ENCODE results near the gene WDR64.
"Not testable (repeated sequence)": the region's sequence is repeated elsewhere in the genome, so short reads cannot be mapped to it uniquely, and the experiment has no call there.

The WDR64 gene

DNA sequence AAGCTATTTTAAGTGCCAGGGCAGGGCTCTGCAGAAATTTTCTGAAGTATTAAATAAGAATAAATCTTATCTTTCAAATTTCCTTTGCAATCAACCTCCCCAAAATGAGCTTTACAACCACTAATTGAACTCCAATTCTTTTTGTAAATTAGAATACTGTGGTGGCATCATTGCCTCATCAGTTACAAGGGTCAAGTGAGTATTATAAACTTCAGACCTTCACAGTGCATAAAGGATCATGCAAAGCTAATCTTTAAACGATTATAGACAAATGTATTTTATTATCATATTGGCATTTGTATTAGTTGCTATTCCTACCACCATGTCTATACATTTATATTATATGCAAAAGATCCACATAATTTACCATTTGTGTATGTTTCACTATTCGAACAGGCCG lies 19.1 kb upstream of the WDR64 start:
- no peak for DNase-seq

DNA sequence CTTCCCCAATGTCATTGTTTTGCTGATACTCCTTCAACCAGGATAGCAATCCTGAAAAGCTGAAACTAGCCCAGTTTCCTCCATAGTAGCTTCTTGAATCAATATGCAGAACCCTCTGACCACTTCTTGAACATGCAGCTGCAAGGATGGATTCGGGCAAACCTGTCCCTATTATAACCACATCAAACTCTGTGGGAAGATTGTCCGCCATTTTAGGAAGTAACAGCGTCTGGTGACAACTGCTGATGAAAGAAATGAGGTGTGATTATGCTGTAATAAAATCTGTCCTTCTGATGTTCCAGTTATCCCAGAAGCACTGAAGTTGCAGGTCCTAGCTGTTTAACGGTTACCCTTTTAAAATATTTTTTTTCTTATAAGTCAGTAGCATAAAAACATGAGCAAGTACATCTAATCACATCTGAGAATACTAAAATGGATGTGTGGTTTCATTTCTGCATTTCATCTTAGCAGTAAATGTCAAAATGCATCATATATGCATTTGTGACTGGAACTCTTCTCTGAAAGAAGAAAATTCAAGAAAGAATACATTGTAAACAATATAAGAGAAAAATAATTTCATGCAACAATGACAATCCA lies 16.4 kb upstream of the WDR64 start:
- DNase-seq: no peak

DNA sequence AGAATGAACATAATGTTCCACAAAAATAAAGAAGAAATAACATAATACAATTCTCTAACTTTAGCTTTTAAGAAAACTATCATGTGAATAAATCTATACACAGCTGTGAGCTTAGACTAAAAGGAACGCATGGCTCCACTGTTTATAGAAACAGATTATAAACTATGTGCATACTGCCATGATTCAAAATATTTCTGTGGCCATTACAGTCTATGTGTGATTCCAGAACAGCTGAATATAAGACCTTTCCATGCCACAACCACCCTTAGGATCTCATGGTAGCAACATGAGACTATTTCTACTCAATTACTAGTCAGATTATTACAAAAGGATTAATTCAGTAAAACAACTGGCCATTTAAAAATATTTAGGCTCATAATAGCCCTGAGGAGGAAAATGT lies 15.8 kb upstream of the WDR64 start:
- DNase-seq: no peak

DNA sequence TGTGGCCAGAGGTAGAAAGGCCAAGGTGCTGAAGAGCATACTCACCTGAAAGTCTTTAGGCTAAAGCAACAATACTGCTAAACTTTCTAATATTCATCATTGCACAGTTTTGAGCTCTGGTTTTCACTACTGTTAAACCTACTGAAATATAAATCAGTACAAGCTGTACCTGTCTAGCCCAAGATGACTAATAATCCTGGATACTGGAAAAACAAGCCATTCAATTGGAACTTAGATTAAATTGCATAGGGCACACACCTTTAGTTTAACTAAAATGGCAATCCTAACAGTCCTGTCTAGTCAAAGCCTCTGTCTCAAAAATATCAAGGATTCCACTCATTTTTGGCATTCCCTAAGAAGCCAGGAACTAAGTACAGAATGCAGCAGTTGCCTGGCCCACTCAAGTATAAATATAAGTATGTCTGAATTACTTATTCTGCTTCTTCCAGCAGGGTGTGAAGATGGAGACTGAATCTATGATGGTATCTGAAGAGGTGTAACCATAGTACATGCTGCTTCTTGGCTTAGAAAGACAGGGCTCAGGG lies 15.0 kb upstream of the WDR64 start:
- no peak for DNase-seq

DNA sequence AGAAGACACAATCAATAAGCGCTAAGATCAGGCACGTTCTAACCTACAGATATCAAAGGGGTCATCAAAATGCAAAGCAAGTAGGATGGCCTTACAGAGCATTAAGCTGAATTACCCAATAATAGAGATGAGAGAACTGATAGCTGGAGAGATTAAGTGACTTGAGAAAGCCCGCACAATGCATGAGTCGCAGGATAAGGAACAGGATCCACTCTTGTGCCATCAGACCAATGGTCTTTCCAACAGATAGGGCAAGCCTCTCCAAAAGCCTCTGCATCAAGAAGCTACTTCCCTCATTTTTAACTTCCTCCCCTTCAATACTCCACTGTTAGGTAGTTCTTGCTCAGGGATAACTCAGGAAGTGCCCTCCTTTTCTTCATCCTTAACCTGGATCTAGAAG lies 14.5 kb upstream of the WDR64 start:
- DNase-seq: no peak

DNA sequence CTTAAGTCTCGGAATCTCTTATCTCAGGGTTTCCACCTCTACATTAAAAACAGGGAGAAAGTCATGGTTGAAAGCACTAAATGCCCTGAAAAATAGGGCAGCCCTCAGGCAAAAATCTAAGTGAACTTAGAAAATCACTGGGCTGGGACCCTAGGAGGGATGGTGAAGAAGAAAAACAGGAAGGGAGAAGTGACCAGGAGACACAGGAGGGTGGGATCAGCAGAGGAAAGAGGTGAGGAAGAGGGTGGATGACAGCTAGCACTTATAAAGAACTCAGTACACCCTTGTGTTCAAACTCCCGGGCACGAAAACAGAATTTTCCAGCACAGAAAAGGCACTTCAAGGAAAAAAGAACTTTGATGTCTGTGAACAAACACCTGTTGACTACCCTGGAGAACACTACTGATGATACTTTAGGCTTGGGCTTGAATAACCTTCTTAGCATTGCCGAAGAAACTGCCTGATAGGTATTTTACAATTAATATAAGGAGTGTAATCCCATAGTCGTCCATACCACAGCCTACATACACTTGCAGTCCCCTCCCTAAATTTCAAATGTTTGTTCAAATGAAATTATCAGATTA lies 13.9 kb upstream of the WDR64 start:
- DNase-seq: no peak

DNA sequence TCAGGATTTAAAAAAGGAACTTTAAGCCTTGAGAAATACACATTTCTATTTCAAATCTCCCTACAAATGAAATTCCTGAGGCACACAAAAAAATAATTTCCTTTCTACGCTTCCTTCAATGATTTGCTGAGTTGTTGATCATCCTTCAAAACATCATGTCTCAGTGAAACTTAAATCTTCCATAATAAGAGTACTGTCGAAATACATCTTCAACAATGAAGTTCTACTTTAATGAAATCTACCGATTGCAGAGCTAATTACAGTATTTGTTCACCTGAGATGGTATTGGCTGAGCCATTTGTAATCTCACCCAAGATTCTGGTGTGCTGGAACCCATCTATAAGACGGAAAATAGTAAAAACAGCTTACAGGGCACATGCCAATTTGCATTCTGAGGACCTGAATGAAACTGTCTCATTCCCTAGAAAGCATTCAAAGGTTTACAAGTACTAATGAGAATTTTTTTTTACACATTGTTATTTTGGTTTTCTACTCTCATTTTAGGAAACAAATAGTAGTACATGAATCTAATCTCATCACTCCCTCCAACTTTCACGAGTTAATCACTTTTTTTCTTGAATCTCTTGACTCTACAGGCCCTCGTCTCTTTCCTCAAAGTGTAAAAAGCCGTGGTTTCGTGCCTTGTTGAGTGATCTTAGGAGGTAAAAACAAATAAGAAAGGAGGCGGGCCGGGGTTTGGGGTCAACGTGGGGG lies 13.0 kb upstream of the WDR64 start:
- no peak for DNase-seq

DNA sequence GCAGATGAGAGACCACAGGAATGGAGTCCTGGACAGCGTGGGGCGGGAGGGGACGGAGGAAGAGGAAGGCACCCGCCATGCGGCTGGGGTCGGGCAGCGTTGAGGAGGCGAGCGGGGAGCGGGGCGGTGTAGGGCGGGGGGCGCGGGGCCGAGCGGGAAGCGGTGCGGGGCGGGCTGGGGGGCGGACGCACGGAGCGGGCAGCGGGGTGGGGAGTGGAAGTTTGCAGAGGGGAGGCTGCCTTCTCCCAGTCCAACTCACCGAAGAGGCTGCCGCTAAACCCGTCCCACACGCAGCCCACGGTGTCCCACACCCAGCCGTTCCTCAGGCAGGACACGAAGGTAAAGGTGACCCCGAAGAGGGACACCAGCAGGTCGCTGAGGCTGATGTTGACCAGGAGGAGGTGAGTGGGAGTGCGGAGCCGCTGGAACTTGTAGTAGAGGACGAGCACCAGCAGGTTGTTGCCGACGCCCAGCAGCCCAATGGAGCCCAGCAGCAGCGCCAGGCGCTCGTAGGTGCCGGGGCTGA lies 12.4 kb upstream of the WDR64 start:
- no peak for DNase-seq

DNA sequence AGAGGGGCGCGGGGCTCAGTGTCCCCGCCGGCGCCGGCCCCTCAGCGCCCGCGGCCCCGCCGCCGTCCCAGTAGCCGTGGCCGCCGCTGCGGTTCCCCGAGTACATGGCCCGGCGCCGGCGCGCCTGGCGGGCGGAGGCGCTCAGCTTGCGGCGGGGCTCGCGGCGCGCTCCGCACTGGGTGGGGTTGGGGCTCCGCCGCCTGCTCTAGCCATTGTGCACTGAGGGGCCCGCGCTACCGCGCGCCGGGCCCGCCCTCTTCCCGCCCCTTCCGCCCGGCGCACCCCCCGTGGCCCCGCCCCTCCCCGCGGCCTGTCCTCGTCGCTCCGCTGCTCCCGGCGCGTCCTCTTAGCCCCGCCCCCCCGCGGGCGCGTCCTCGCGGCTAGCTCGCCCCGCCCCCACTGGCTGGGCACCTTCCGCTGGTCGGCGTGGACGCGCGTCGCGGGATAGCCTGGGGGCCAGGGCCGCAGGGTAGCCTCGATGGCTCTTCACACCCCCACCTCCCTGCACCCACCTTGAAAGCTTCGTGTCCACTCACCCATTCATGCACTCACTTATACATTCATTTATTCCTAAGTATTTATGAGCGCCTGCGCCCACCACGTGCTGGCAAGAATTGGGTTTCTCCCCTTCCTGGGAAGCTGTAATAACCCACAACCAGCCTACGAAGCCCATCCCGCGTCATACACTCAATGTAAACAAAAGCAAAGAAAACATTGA lies 11.8 kb upstream of the WDR64 start, which contains the start of the genes CHML and OPN3:
CHML (minus strand) TSS at position 221 of the 718 bp plus-strand sequence. CDS start 4,603 bp downstream, outside the sequence.
OPN3 (minus strand) TSS at position 221 of the 718 bp plus-strand sequence; CDS start at position 106, 115 bp downstream.
- DNase-seq: peak; percentile 48

DNA sequence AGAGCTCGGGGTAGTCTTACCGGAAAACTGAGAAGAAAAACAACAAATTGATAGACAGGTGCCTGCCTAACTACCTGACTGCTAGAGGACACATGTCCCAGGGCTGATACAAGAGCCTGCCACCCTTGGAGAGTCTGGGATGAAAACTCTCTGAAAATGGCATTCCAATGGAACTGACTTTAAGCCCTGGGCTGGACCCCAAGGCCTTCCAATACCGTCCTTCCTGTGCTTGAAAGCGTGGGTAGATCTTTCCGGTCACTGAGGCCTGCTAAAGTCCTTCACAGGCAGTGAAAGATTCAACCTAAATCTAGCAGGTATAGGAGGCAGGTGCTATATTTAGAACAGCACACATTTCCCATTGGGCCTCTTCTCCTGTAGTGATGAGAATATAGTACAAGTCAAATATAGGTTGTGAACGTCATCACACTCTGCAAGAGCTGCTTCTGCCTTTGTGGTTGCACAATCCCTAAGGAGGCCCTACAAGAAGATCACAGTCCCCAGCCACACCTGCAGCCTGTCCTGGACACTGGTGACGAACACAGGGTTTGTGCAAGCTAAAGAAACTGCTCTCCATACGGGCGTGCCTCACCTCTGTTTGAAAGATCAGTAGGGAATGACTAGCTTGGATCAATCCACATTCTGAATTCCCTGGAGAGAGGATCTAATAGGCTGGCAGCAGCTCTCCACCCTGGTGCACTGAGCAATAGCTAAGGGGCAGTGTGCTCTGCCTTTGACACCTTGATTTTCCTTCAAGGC lies 11.0 kb upstream of the WDR64 start:
- peak; percentile 18 for DNase-seq

DNA sequence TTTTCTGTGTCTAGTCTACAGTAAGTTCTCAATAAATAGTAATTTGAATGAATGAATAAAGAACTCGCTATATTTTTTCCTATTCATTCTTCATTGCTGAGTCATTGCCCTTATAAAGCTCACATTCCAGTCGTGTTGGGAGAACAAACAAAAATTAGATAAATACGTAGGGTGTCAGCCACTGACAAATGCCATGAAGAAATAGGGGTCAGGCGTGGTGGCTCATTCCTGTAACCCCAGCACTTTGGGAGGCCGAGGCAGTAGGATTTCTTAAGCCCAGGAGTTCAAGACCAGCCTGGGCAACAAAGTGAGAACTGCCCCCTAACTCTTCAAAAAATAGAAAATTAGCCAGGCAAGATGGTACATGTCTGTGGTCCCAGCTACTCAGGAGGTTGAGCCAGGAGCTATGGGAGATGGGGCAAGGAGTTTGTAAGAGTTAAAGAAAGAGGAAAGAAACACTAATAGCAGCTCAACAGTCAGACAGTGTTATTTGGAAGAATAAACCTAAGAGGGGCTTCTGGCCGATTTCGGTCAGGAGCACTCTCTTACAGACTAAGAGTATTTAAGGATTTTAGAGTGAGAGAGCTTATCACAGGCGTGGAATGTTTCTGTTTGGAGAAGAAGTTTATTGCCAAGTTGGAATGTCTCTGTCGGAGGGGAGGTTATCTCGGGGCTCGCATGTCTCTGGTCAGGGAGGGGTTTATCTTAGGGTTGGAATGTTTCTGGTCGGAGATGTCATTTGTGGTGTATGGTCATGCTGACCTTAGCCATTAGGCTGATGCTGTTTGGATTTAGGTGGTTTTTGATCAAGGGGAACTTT lies 10.1 kb upstream of the WDR64 start:
- no peak for DNase-seq

DNA sequence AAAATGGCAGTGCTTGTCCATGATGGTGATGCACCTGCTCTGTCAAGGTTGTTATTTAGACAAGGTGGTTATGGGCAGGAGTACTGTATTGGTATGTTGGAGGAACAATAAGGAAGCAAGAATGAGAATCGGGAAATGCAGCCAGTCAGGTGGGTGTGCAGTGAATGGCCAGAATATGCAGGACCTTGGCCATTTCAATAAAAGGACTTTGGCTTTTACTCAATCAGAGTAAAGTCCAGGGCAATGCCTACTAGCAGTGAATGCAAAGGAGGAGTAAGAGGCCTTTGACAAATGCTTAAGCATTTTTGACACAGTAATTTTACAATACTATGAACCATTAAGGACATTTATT lies 9.5 kb upstream of the WDR64 start:
- DNase-seq: no peak

DNA sequence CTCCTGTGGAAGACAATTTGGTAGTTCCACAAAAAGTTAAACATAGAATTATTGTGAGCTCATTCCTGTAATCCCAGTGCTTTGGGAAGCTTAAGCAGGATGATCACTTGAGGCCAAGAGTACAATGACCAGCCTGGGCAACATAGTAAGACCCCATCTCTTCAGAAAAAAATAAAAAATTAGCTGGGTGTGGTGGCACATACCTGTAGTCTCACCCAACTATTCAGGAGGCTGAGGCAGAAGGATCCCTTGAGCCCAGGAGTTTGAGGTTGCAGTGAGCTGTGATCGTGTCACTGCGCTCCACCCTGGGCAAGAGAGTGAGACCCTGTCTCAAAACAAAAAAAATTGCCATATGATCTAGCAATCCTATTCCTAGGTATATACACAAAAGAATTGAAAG lies 7.8 kb upstream of the WDR64 start:
- DNase-seq: no peak

DNA sequence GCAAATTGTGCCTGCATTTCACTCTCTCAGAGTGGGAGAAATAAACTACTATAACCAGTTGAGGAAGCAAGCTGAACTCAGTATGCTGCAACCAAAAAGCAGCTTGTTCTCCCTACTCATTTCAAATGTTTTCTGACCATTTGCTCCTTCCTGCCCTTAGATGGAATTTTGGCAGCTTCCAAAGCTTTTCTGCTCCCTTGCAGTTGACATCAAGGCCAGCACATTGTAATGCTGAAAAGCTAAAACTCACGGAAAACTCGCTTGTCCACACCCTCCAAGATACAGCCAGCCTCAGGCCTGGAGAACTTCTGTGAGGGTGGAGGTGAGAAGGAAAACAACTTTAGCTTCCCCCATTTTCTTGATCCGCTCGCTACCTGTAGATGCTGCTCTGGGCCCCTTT lies 6.9 kb upstream of the WDR64 start:
- no peak for DNase-seq

DNA sequence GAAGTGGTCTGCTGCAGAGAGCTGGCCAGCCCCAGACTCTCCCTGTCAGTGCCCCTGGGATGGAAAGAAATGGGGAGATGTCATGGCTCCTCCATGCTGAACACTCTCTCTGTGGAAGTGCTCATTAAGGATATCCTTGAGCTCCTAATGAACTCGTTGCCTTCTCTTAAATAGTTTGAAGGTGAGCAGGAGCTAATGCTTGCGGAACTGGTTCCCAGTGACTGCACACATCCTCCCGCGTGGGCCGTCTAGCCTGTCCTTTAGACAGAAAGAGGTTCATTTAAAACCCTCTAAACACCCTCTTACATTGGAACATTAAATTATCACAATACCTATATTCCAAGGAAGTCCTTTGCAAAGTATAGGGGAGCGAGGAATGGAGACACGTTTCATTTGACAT lies 5.9 kb upstream of the WDR64 start:
- DNase-seq: no peak

DNA sequence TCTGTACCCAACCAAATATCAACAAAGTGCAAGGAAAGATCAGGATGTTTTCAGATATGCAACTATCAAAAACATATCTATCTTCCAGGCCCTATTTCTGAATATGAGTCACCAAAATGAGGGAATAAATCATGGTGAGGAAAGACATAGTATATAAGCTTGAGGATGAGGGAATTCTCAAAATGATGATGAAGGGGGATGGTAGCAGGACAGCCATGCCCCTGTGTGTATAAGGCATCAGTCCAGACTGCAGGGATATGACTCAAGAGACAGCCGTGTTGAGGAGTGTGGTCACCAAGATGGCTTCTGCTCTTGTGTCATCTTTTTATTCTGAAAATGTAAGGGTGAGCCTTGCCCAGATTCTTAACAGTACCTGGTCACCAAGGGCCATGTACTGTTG lies 4.4 kb upstream of the WDR64 start:
- DNase-seq: no peak

DNA sequence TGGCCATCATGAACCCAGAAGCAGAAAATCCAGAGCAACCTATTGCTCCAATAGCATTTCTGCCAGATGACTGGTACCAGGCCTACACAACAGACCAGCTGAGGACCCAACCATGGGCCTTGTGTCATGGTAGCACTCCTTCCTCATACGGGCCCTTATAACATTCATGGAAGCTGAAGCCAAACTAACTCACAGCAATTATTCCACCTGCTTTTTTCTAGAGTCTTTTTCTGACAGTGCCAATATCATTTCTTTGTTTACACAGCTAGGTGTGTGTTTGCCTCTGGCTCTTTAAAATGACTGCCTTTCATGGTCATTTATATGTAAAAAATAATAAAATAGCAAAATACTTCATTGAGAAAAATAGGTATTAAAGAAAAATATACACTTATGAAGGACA lies 3.9 kb upstream of the WDR64 start:
- no peak for DNase-seq

DNA sequence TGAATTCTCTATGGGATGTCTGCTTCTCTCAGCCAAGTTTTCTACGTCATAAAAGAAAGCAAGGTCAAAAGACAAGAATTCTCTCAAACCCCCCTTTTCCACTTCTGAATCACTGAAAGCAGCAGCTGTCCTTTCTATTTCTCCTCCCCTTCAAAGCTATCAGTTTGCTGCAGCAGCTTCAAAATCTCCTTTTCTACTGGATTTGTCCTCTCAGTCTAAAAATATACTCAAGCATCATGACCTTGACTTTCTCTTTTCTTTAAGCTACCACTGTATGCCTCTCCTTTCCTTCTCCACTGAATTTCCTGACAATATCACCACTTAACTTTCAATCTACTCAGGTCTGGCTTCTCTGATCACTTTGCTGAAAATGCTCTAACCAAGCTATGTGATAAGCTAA lies 1.9 kb downstream of the WDR64 start:
- no peak for DNase-seq

DNA sequence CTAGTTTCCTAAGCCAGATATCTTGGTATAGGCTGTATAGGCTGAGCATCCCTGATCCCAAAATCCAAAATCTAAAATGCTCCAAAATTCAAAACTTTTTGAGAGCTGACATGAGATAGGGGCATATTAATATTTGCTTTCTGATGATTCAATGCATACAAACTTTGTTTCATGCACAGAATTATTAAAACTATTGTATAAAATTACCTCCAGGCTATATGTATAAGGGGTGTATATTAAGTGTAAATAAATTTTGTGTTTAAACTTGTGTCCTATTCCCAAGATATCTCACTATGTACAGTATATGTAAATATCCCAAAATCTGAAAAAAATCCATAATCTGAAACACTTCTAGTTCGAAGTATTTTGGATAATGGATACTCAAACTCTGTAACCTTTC lies 2.6 kb downstream of the WDR64 start:
- no peak for DNase-seq

DNA sequence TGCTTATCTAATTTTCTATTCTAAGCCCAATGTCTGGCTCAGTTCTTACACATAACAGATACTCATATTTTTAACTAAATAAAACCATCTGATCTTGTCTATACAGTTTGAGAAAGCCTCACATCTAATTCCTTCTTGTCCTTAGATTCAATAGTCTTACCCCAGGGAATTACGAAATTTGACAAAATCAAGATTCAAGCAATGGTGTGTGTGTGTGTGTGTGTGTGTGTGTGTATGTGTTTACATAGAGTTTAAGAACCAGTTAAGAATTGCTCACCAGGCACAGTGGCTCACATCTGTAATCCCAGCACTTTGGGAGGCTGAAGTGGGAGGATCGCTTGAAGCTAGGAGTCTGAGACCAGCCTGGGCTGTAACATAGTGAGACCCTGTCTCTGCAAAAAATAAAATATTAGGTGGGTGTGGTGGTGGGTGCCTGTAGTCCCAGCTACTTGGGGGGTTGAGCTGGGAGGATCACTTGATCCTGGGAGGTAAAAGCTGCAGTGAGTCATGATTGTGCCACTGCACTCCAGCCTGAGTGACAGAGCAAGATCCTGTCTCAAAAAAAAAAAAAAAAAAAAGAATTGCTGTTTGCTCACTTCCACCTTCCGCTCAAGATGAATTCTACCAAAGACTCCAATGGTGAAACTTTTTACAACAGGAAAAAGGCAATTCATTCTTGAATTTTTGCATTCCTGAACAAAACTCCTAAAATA lies 6.2 kb downstream of the WDR64 start:
- no peak for DNase-seq

DNA sequence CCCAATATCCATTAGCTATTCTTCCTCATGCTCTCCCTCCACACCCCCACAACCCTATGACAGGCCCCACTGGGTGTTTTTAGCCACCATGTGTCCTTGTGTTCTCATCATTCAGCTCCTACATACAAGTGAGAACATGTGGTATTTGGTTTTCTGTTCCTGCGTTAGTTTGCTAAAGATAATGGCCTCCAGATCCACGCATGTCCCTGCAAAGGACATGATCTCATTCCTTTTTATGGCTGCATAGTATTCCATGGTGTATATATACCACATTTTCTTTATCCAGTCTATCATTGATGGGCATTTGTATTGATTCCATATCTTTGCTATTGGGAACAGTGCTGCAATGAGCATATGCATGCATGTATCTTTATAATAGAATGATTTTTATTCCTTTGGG lies 6.9 kb downstream of the WDR64 start:
- not testable (repeated sequence) for DNase-seq

Data from NCI-H510A treated with DMSO at 0.1 percent for 48 hours (cell line).